KMS-11 (cell line): Measurements from ENCODE around the gene BCL2L11.

Experiments
- H2AFZ ChIP-seq: fragments of 200-600 bp; sonication (generic); 2 replicates; pipeline ENCODE4 v1.6.1; 2016; ENCODE audit warnings: antibody characterized with exemption, mixed run types, low read depth
- H3K27ac ChIP-seq: fragments of 200-600 bp; sonication (generic); 2 replicates; pipeline ENCODE4 v1.6.1; 2016; ENCODE audit warnings: mild to moderate bottlenecking, mixed run types
- H3K27me3 ChIP-seq: fragments of 200-600 bp; sonication (generic); 2 replicates; pipeline ENCODE4 v1.6.1; 2017; ENCODE audit warnings: mild to moderate bottlenecking, low read depth, mixed run types, moderate library complexity; ENCODE audit not compliant: insufficient read depth
- H3K36me3 ChIP-seq: fragments of 200-600 bp; sonication (generic); 2 replicates; pipeline ENCODE4 v1.6.1; 2017; ENCODE audit warnings: mild to moderate bottlenecking, mixed run types; ENCODE audit not compliant: insufficient read depth
- H3K4me1 ChIP-seq: fragments of 200-600 bp; sonication (generic); 2 replicates; pipeline ENCODE4 v1.6.1; 2016; ENCODE audit warnings: mild to moderate bottlenecking, low read depth, mixed run types; ENCODE audit not compliant: poor library complexity, severe bottlenecking
- H3K4me2 ChIP-seq: fragments of 200-600 bp; sonication (generic); 2 replicates; pipeline ENCODE4 v1.7.0; 2016; ENCODE audit warnings: mild to moderate bottlenecking, mixed run types
- H3K4me3 ChIP-seq: fragments of 200-600 bp; sonication (generic); IDR thresholded peaks from 2 replicates; pipeline ENCODE4 v1.6.1; 2017; ENCODE audit warnings: low read depth, low read length, mixed read lengths; ENCODE audit not compliant: insufficient read depth
- H3K79me2 ChIP-seq: fragments of 200-600 bp; sonication (generic); 2 replicates; pipeline ENCODE4 v1.6.1; 2016; ENCODE audit warnings: low read depth, mixed run types; ENCODE audit not compliant: insufficient read depth
- H3K9ac ChIP-seq: fragments of 200-600 bp; sonication (generic); 2 replicates; pipeline ENCODE4 v1.6.1; 2016; ENCODE audit warnings: mild to moderate bottlenecking, mixed run types
- H4K20me1 ChIP-seq: fragments of 200-600 bp; sonication (generic); 2 replicates; pipeline ENCODE4 v1.6.1; 2016; ENCODE audit warnings: mild to moderate bottlenecking, mixed run types; ENCODE audit not compliant: insufficient read depth
- CTCF ChIP-seq: fragments of 200-600 bp; sonication (generic); conservative IDR thresholded peaks from 2 replicates; pipeline ENCODE4 v1.6.1; 2017; ENCODE audit warnings: low read depth, mild to moderate bottlenecking, antibody characterized with exemption, low read length, moderate library complexity, mixed read lengths

BCL2L11 gene

GRCh38 chr2:111191877-111192276 is 71.2 kb downstream of the BCL2L11 start:
- Histone ChIP-seq H3K4me2 (no peak overlapping the region), H3K79me2 (no peaks in the 10 kb centered on the region), H3K9ac (no peak overlapping the region), H4K20me1 (no peaks in the 10 kb centered on the region), H2AFZ (no peak overlapping the region), H3K4me1 (no peaks in the 10 kb centered on the region), H3K36me3 (no peaks in the 10 kb centered on the region), H3K27me3 (no peaks in the 10 kb centered on the region), H3K27ac (no peak overlapping the region), H3K4me3 (no peak overlapping the region)
- TF ChIP-seq CTCF, result no peak

- no peaks in the 10 kb centered on the region for H3K4me1 ChIP-seq
- H4K20me1 ChIP-seq, result no peaks in the 10 kb centered on the region
- no peak overlapping the region for H3K4me2 ChIP-seq
- H3K9ac ChIP-seq, result no peak overlapping the region
- no peak overlapping the region for H2AFZ ChIP-seq
- TF ChIP-seq CTCF, result no peak
- H3K4me3 ChIP-seq, result no peak overlapping the region
- no peaks in the 10 kb centered on the region for H3K27me3 ChIP-seq
- no peaks in the 10 kb centered on the region for H3K36me3 ChIP-seq
- H3K27ac ChIP-seq, result no peak overlapping the region
- no peaks in the 10 kb centered on the region for H3K79me2 ChIP-seq
These were observed 72.2 kb downstream of the BCL2L11 start for GRCh38 chr2:111192776-111193368.

GRCh38 chr2:111194835-111195621 is 74.3 kb downstream of the BCL2L11 start:
- TF ChIP-seq CTCF, result no peak
- Histone ChIP-seq H3K27me3 (no peaks in the 10 kb centered on the region), H3K4me1 (no peaks in the 10 kb centered on the region), H3K36me3 (no peaks in the 10 kb centered on the region), H2AFZ (no peak overlapping the region), H4K20me1 (no peaks in the 10 kb centered on the region), H3K9ac (no peak overlapping the region), H3K4me3 (no peak overlapping the region), H3K4me2 (no peak overlapping the region), H3K79me2 (no peaks in the 10 kb centered on the region), H3K27ac (no peak overlapping the region)

- Histone ChIP-seq H2AFZ (no peak overlapping the region), H3K27me3 (no peaks in the 10 kb centered on the region), H3K4me2 (no peak overlapping the region), H3K79me2 (no peaks in the 10 kb centered on the region), H3K27ac (no peak overlapping the region), H3K36me3 (no peaks in the 10 kb centered on the region), H3K9ac (no peak overlapping the region), H3K4me1 (peaks cover 4% of the 10 kb centered on the region), H3K4me3 (no peak overlapping the region), H4K20me1 (no peaks in the 10 kb centered on the region)
- TF ChIP-seq CTCF, result no peak
These were observed 75.7 kb downstream of the BCL2L11 start for GRCh38 chr2:111196435-111196834.
